ENCODE data around the gene PI16. TPM values are rescaled to one million over a fixed set of nuclear protein-coding genes. Genes with fewer than 3 reads are reported as not detected.

PI16 gene
- total and polyA plus RNA-seq, 12 donors = 4.4 to 38.9 (median 18.7) TPM

DNA sequence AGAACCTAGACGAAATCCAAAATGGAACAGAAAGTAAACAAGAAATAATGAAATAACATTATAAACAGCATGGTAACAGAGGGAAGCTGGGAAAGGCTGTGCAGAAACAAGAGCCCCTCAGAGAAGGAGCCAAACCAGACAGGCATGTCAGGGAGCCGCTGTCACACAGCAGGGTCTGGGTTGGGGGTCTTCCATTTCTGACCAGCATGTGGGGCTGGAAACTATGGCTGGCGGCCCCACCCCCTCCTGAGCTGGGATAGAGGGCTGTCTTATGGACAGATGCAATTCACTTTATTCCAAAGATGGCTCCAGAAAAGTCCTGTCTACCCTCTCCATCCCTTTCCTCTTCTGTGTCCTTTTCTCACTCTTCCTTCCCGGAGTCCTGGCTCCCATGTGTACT lies 41.5 kb upstream of the PI16 start:
- Histone ChIP-seq H3K27me3 (no peaks in the 10 kb centered on the region), H3K9me3 (no peaks in the 10 kb centered on the region), H3K4me1 (peaks cover 8 to 51% (median 23%) of the 10 kb centered on the region in 9 donors), H3K27ac (peak overlapping the region in 1 of 10 donors; percentile 15), H3K4me3 (no peak overlapping the region), H3K36me3 (peaks cover 0 to 97% (median 29%) of the 10 kb centered on the region in 9 donors)
- no peak for TF ChIP-seq CTCF (IDR thresholded peaks at IDR 0.05)
- WGBS, 2 donors = 89 to 92% methylated on average over 4 of the region's 4 CpGs
- DNase-seq = no peak
- intact Hi-C loops (cut with DNase I) = no loop called here
- no peak for ATAC-seq

DNA sequence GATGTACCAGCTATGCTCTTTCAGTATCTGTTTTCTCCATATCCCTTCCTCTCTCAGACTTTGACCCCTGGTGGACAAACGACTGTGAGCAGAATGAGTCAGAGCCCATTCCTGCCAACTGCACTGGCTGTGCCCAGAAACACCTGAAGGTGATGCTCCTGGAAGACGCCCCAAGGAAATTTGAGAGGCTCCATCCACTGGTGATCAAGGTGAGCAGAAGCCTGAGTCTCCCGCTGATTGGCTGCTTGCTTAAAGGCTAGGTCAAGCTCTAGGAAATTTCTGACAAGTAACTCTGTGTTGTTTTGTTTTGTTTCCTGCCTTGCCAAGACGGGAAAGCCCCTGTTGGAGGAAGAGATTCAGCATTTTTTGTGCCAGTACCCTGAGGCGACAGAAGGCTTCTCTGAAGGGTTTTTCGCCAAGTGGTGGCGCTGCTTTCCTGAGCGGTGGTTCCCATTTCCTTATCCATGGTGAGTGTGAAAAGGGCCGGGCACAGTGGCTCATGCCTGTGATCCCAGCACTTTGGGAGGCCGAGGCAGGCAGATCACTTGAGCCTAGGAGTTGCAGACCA lies 40.2 kb upstream of the PI16 start:
- ATAC-seq (peak in 2 of 8 donors; percentile 23 to 50), DNase-seq (no peak)
- Histone ChIP-seq H3K4me1 (peaks cover 8 to 53% (median 24%) of the 10 kb centered on the region in 9 donors), H3K9me3 (no peaks in the 10 kb centered on the region), H3K27me3 (no peaks in the 10 kb centered on the region), H3K36me3 (peaks cover 0 to 99% (median 29%) of the 10 kb centered on the region in 9 donors), H3K27ac (peak overlapping the region in 1 of 10 donors; percentile 6), H3K4me3 (no peak overlapping the region)
- WGBS, 2 donors = 75% methylated on average over 10 of the region's 10 CpGs
- peak in 3 of 9 donors; percentile 14 to 22 (median 18) for TF ChIP-seq CTCF (IDR thresholded peaks at IDR 0.05)
- intact Hi-C loops (cut with DNase I) = no loop called here

DNA sequence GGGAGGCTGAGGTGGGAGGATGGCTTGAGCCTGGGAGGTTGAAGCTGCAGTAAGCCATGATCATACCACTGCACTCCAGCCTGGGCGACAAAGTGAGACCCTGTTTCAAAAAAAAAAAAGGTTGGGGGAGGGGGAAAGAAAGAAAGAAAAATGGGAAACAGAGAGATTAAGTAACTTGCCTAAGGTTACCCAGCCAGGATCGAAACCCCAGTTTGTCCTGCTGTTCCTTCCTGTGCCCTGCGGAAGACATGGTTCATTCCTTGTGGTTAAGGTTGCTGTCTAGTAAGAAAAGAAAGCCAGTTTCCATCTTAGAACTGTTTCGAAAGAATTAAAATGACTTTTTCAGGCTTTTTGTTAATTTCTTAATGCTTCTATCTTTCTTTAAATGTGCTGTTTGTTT lies 38.9 kb upstream of the PI16 start:
- no peaks in the 10 kb centered on the region for H3K9me3 ChIP-seq

GRCh38 chr6:36916126-36916525 lies 38.4 kb upstream of the PI16 start:
- Histone ChIP-seq H3K27ac (peak overlapping the region in 6 of 10 donors; percentile 51 to 91 (median 78)), H3K4me3 (no peak overlapping the region), H3K27me3 (no peaks in the 10 kb centered on the region), H3K9me3 (no peaks in the 10 kb centered on the region), H3K36me3 (peaks cover 0 to 100% (median 29%) of the 10 kb centered on the region in 9 donors), H3K4me1 (peaks cover 8 to 56% (median 29%) of the 10 kb centered on the region in 9 donors)
- no peak for TF ChIP-seq CTCF (IDR thresholded peaks at IDR 0.05)
- ATAC-seq (peak in 1 of 8 donors; percentile 33), DNase-seq (no peak)
- intact Hi-C loops (cut with DNase I) = loop anchor here in 1 of 10 donors (5.0 kb wide), 1 partner anchor 61 kb away; no protein-coding TSS in a partner anchor
- 83 to 90% methylated on average over 2 of the region's 2 CpGs for WGBS, 2 donors

More for the DNA sequence above, 38.9 kb upstream of the PI16 start:
- Histone ChIP-seq H3K27me3 (no peaks in the 10 kb centered on the region), H3K36me3 (peaks cover 0 to 100% (median 29%) of the 10 kb centered on the region in 9 donors), H3K4me3 (no peak overlapping the region), H3K27ac (peak overlapping the region in 6 of 10 donors; percentile 39 to 91 (median 78)), H3K4me1 (peaks cover 8 to 57% (median 29%) of the 10 kb centered on the region in 9 donors)
- DNase-seq (no peak), ATAC-seq (no peak)
- intact Hi-C loops (cut with DNase I) = loop anchor here in 1 of 10 donors (5.0 kb wide), 1 partner anchor 62 kb away; no protein-coding TSS in a partner anchor
- TF ChIP-seq CTCF (IDR thresholded peaks at IDR 0.05) = no peak
- 88 to 91% methylated on average over 4 of the region's 4 CpGs for WGBS, 2 donors
